ENCODE results near the gene ALPK1.
"Not testable (repeated sequence)": the region's sequence is repeated elsewhere in the genome, so short reads cannot be mapped to it uniquely, and the experiment has no call there.

The ALPK1 gene

GRCh38 chr4:112472318-112472717, 175.1 kb downstream of the ALPK1 start:
- H3K27me3 ChIP-seq: no peaks in the 10 kb centered on the region
- H3K4me3 ChIP-seq: no peak overlapping the region
- H3K36me3 ChIP-seq: no peaks in the 10 kb centered on the region
- H3K4me1 ChIP-seq: no peaks in the 10 kb centered on the region
- H3K9me3 ChIP-seq: no peaks in the 10 kb centered on the region
- no peak for DNase-seq
- intact Hi-C loops (cut with DNase I; ENCODE audit: low total_unique reads): no loop called here
- no peak for TF ChIP-seq CTCF (IDR thresholded peaks at IDR 0.05)
- no peak overlapping the region for H3K27ac ChIP-seq

- H3K27ac ChIP-seq: no peak overlapping the region
- intact Hi-C loops (cut with DNase I; ENCODE audit: low total_unique reads): no loop called here
- H3K36me3 ChIP-seq: no peaks in the 10 kb centered on the region
- no peak for DNase-seq
- H3K9me3 ChIP-seq: no peaks in the 10 kb centered on the region
- no peaks in the 10 kb centered on the region for H3K4me1 ChIP-seq
- no peak overlapping the region for H3K4me3 ChIP-seq
- no peaks in the 10 kb centered on the region for H3K27me3 ChIP-seq
- TF ChIP-seq CTCF (IDR thresholded peaks at IDR 0.05): no peak
Measured at GRCh38 chr4:112473985-112474384, 176.8 kb downstream of the ALPK1 start.

DNA sequence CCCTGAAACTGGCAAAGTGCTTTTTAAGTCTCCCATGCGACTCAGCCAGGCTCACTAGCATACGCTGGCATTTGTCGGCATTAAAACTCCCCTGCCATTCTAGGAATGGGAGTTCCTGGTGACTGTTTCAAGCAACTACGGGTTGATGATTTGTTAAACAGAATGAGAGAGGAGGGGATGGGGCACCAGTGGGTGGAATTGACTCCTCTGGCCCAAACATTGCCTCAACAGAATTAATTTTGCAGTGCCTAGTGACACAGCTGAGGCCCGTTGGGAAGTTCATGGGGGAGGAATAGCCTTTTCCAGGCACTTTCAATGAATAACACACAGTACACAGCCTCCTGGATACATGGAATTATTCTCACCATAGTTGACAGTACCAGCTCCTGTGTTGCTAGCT, 188.8 kb downstream of the ALPK1 start:
- Histone ChIP-seq H3K27ac (no peak overlapping the region), H3K4me3 (no peak overlapping the region), H3K9me3 (peaks cover 0 to 20% (median 11%) of the 10 kb centered on the region in 3 donors), H3K36me3 (no peaks in the 10 kb centered on the region), H3K27me3 (no peaks in the 10 kb centered on the region), H3K4me1 (no peaks in the 10 kb centered on the region)
- TF ChIP-seq CTCF (IDR thresholded peaks at IDR 0.05): no peak
- DNase-seq: no peak
- intact Hi-C loops (cut with DNase I; ENCODE audit: low total_unique reads): no loop called here

DNA sequence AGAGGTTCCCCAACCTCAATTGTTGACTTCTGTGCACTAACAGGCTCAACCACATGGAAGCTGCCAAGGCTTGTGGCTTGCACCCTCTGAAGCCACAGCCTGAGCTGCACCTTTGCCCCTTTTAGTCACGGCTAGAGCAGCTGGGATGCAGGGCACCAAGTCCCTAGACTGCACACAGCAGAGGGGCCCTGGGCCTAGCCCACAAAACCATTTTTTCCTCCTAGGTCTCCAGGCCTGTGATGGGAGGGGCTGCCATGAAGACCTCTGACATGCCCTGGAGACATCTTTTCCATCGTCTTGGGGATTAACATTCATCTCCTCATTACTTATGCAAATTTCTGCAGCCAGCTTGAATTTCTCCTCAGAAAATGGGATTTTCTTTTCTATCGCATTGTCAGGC, 193.6 kb downstream of the ALPK1 start:
- intact Hi-C loops (cut with DNase I; ENCODE audit: low total_unique reads); H3K27ac ChIP-seq; H3K36me3 ChIP-seq; H3K4me1 ChIP-seq; DNase-seq; H3K27me3 ChIP-seq; H3K4me3 ChIP-seq: not testable (repeated sequence)
- H3K9me3 ChIP-seq: peaks cover 0 to 15% (median 12%) of the 10 kb centered on the region in 3 donors

Measured in tibial artery (tissue), 4 donors.